C1 segment of cervical spinal cord (tissue), 14 donors: Measurements from ENCODE around the gene AHRR.
"Not testable (repeated sequence)": the region's sequence is repeated elsewhere in the genome, so short reads cannot be mapped to it uniquely, and the experiment has no call there.

Experiments used
- DNase-seq, 14 donors: peaks; one replicate each; lab custom pipeline; 2025; lab: John Stamatoyannopoulos, UW

Gene AHRR

DNA sequence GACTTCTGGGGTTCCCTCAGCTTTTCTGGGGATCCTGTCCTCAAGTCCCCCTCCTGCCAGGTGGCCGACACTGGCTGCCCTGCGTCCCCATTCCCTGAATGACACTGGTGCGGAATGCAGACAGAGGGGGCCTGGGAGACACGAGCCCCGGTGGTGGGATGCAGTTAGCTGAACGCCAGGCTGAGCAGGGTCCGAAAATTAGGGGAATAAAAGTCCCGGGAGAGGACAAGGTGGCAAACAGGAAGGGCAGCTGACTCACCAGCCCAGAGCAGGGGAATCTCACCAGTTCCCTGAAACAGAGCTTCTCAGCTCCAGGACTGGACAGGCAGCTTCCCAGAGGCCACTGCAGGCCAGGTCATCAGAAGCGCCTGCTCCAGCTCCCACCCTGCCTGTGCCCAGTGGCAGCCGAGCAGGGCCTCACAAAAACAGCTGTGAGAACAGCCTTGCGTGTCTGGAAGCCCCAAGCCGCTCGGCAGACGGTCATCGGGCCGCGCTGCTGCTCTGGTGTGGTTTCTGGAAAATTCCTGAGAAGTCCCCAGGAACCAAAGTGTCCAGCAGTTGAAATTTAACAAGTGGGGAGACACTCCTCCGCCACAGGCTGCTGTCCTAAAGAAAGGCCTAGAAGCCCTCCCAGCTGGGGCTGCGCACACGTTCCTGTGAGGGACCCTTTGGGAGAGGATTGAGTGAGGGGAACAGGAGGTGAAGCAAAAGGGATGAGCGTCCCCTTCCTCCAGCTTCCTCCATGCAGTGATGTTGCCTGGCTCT lies 73.8 kb downstream of the AHRR start:
- no peak for DNase-seq

DNA sequence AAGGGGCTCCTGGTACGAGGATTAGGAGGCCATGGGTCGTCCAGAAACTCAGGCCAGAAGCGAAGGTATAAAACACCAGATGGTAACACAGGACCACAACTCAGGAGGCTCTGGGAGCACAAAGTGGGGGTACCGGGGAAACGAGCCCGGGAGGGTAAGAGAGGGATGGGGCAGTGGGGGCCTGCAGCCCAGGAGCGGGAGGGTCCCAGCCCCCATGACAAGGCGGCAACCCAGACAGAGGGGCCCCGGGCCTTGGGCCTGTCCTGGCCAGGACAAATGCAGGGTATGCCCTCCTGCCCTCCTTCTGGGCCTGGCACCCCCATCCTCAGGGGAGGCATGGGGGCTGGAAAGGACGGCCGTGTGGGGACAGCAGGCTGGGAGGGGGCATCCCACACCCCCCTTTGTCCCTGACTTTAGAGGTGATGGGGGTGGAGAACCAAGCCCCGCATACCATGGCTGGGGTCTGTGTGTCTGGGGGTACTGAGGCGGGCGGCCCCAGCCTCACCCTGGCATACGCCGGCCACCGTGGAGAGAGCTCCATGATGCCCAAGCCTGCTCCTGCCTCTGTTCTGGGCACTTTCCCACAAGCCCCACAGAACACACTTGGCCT lies 74.5 kb downstream of the AHRR start:
- DNase-seq = no peak

- no peak for DNase-seq
Observed at GRCh38 chr5:396531-396961, 75.0 kb downstream of the AHRR start.

GRCh38 chr5:398141-398474 lies 76.6 kb downstream of the AHRR start:
- DNase-seq = not testable (repeated sequence)

GRCh38 chr5:398475-399295 lies 77.2 kb downstream of the AHRR start:
- no peak for DNase-seq

DNA sequence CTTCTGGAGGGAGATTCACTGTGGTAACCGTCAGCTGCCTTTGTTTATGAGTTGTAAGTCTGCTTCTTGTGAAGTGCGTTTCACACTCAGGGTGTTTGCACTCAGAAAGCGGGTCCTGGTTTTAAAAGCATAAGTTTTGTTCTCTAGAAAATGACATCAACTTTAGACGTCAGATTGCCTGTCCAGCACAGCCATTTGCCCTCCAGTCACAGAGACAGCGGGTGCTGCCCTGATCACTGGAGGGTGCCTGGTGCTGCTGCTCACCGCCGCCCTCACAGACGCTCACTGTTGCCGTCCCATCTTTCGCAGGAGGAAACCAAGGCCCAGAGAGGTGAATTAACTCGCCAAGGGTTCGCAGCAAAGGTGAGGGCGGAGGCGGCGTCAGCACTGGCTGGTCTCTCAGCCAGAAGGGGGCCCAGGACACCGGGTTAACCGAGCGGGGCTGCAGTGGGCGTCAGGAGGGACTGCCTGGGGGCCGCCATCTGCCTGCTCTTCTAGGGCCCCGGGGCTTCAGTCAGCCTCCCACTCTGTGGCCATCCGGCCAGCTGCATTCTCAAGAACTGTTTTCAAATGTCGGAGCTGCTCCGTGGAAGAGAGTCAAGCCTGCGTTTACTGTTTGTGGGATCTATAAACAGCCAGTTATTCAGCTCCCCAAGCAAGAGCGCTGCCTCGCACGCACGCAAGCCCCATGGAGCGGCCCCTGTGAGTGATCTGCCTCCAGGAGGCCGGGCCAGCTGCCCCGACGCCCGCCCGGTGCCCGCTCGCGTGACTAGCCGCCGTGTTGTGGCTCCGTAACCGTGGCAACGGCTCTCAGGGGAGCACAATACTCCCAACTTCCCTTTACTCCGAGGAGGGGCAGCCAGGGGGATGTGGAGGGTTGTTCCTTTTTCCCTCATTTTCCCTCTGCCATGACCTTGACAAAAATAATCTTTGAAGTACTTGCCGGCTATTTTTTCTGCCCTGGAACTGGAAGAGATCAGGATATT lies 78.1 kb downstream of the AHRR start:
- DNase-seq = peak in 4 of 14 donors; percentile 7 to 35 (median 24)

DNA sequence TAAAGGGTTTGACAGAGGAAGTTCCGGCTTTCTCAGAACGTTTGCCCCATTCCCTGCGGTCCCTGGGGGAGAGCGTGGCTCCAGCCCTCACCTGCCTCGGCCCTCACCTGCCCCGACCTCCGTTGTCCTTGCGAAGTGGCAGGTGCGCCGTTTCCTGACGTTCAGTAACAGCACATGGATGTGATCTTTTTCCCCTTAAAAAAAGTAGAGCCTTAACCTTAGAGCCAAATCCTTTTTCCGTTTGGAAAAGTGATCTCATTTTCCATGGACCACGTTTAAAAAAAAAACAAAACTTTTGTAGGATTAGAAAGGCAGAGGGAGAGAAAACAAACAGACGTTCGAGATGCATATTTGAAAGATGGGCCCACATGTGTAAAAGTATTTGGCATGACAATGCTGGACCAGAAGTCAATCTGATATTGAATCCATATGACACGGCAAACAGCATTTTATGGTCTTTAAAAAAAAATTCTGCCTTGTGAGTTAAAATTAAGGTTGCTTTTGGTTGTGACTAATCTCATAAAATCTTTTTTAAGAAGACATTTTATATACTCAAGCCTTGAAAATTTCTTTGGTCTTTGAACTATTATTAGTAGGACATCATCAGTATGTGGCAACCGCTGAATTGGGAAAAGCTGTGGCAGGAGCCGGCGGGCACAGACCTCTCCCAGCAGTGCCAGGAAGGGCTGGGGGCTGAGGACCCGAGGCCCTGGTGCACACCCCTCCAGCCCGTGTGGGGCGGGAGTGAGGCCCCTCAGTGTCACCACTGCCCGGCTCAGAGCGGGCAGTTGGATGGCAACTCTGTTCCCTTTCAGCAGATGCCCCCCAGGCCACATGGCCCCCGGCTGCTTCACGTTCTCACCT lies 79.0 kb downstream of the AHRR start:
- DNase-seq = no peak

DNA sequence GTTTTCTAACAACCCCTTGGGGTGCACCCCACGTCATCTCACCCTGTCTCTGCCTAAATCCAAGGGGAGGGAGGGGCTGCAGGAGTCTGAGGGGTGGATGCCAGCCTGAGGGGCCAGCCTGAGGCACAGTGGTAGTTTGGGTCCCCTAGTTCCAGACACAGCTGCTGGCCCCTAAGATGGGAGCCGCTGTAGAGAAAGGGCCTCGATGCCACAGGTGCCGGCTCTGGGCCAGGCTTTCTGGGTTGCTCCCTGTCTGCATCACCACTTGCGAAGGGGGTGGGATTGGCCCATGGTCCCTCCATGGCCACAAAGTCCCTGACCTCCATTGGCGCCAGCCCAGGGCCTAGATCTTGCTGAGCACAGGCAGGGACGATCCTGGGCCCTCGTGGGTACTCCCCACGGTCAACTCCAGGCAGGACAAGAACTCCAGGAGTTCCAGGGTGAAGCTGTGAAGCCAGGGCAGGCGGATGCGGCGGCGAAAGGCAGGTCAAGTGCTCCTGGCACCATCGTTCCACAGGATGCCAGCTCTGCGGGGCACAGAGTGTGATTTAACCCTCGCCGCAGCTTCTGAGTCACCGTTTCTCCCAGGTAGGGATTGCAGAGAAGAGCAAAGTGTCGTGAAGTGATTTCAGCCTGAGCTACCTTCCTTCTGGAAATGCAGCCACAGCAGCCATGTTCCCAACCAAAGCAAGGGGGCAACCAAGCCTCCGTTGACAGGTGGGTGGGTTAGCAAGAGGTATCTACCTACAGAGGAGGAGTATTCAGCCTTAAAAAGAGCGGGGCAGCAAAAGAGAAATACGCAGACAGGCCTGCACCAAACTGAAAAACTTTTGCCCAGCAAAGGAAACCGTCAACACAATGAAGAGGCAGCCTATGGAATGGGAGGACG lies 79.9 kb downstream of the AHRR start:
- no peak for DNase-seq

DNA sequence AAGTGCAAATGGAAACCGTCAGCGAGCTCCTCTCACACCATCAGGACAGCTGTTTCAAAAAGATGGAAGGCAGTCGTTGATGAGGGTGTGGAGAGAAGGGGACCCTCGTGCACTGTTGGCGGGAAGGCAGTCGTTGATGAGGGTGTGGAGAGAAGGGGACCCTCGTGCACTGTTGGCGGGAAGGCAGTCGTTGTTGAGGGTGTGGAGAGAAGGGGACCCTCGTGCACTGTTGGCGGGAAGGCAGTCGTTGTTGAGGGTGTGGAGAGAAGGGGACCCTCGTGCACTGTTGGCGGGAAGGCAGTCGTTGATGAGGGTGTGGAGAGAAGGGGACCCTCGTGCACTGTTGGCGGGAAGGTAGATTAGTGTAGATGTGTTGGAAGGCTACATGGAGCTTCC lies 80.7 kb downstream of the AHRR start:
- not testable (repeated sequence) for DNase-seq

DNA sequence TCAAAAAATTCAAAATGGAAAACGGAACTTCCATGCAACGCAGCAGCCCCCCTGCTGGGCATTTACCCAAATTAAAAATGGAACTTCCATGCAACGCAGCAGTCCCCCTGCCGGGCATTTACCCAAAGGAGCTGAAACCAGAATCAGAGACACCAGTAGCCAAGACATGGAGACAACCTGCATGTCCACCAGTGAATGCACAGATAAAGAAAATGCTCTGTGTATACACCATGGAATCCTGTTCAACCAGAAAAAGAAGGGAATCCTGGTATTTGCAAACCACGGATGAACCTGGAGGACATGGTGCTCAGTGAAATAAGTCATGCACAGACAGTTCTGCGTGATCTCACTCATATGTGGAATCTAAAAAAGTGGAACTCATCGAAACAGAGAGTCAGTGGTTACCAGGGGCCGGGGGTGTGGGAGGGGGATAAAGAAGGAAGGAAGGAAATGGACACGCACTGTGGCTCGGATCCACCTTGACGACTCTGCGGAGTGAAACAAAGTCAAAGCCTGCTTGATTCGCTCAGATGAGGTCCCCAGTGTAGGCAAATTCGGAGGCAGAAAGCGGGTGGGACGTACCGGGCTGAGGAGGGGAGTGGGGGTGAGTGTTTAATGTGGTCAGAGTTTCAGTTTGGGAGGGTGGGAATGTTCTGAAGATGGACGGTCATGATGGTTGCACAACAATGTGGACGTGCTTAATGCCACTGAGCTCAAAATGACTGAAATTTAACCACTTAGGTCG lies 81.3 kb downstream of the AHRR start:
- no peak for DNase-seq

DNA sequence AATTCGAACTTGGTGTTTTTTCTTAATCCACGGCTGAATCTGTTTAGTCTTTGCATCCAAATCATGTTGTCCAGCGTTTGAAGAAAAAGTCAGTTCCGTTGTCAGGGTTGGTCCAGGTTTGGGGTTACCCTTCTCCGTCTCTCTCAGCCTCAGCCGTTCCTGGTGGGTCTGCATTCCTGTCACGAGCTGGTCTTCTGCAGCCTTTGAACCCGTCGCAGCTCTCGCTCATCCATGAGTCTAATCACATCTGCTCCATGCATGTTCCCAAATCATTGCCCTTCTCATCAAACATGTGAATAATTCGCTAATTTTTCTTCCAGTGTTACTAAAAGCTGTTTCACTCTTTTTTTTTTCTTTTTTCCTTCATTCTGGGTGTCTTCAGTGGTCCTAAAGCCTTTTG lies 82.5 kb downstream of the AHRR start:
- DNase-seq = no peak

GRCh38 chr5:404666-405241 lies 83.2 kb downstream of the AHRR start:
- DNase-seq = no peak

GRCh38 chr5:405421-405820 lies 83.9 kb downstream of the AHRR start:
- DNase-seq = no peak

DNA sequence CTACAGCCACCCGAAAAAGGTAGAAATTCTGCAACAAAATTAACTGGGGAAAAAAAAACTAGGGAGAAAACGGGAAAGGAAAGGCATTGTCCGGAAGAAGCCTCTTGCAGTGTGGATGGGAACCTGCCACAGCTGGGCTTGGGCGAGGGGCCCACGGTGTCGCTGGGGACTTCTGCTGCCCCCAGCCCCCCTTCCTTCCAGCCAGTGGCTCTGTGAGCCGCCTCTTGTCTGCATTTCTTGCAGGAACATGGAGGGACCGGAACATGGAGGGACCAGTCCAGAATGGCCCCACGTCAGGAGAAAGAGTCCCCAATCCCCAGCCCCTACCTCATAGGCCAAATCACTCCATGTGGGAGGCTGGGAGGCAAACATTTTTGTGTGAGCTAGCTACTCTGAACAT lies 84.5 kb downstream of the AHRR start:
- no peak for DNase-seq

- no peak for DNase-seq
Observed at GRCh38 chr5:407051-407450, 85.5 kb downstream of the AHRR start.

GRCh38 chr5:407801-408268 lies 86.3 kb downstream of the AHRR start:
- no peak for DNase-seq

- DNase-seq = no peak
Observed at GRCh38 chr5:410911-411517, 89.5 kb downstream of the AHRR start.

- DNase-seq = no peak
Observed at GRCh38 chr5:411728-412127, 90.2 kb downstream of the AHRR start.
